Caco-2 (cell line): Measurements from ENCODE around the gene CCDC137. TPM values are rescaled to one million over a fixed set of nuclear protein-coding genes. Genes with fewer than 3 reads are reported as not detected.

Source experiments
- BruUV-seq: library from RNA; stranded (reverse); fragments of 400-500 nt; replicated peaks from 2 replicates; lab custom pipeline; 2021; lab: Mats Ljungman, UMichigan
- CTCF ChIA-PET: fragments of 300-600 bp; sonication (Branson Sonifier 250); formaldehyde crosslinking; loops from one replicate; lab custom pipeline; 2022; ENCODE audit warnings: antibody characterized with exemption; lab: Charles Lee
- POLR2A ChIA-PET: fragments of 300-600 bp; sonication (Branson Sonifier 250); formaldehyde crosslinking; loops from one replicate; lab custom pipeline; 2022; ENCODE audit warnings: antibody characterized with exemption; lab: Charles Lee
- DNase-seq, 2 experiments: peaks; one replicate each; pipeline versions ENCODE4 v3.0.0 to v3.0.0-alpha.2; 2020 to 2022
- H3K27me3 ChIP-seq: replicated peaks from 2 replicates; pipeline ENCODE4 v1.6.0; 2011; ENCODE audit warnings: low read length; ENCODE audit not compliant: control insufficient read depth, insufficient read depth
- H3K36me3 ChIP-seq: 2 replicates; pipeline ENCODE4 v1.5.1; 2011; ENCODE audit warnings: low read length; ENCODE audit not compliant: control insufficient read depth, insufficient read depth
- H3K4me1 ChIP-seq: fragments of 250-450 bp; sonication (Bioruptor Pico); 2 replicates; pipeline ENCODE4 v1.5.1; 2020; ENCODE audit warnings: mild to moderate bottlenecking
- H3K4me3 ChIP-seq: 2 replicates; pipeline ENCODE4 v1.5.1; 2011; ENCODE audit warnings: low read depth, mild to moderate bottlenecking, control low read depth, low read length
- H3K9me3 ChIP-seq: fragments of 250-450 bp; sonication (Bioruptor Pico); 2 replicates; pipeline ENCODE4 v1.5.1; 2020; ENCODE audit warnings: mild to moderate bottlenecking, moderate library complexity
- H3K27ac Mint-ChIP-seq: one replicate; pipeline ENCODE4 v1.8.0; 2022; ENCODE audit warnings: mixed read lengths; ENCODE audit not compliant: unreplicated experiment
- H3K27me3 Mint-ChIP-seq: one replicate; pipeline ENCODE4 v1.8.0; 2022; ENCODE audit warnings: mixed read lengths; ENCODE audit not compliant: insufficient read depth, unreplicated experiment
- H3K36me3 Mint-ChIP-seq: one replicate; pipeline ENCODE4 v1.8.0; 2022; ENCODE audit warnings: mild to moderate bottlenecking, mixed read lengths; ENCODE audit not compliant: insufficient read depth, unreplicated experiment
- H3K4me1 Mint-ChIP-seq: one replicate; pipeline ENCODE4 v1.8.0; 2022; ENCODE audit warnings: low read depth, mixed read lengths; ENCODE audit not compliant: unreplicated experiment
- H3K4me3 Mint-ChIP-seq: one replicate; pipeline ENCODE4 v1.8.0; 2022; ENCODE audit warnings: mild to moderate bottlenecking, moderate library complexity, mixed read lengths; ENCODE audit not compliant: unreplicated experiment
- H3K9me3 Mint-ChIP-seq: one replicate; pipeline ENCODE4 v1.8.0; 2022; ENCODE audit warnings: mixed read lengths; ENCODE audit not compliant: unreplicated experiment
- CTCF ChIP-seq, 2 experiments: fragments of 200-600 bp in 1 of 2; IDR thresholded peaks; 1 replicate in 1 of 2; 2 replicates in 1 of 2; pipeline versions ENCODE4 v1.5.1 to v1.8.0; 2011 to 2022; ENCODE audit warnings: antibody characterized with exemption in 1 of 2, control low read depth in 1 of 2, inconsistent platforms in 1 of 2, low read depth in 1 of 2, low read length in 1 of 2, mild to moderate bottlenecking in 1 of 2, moderate library complexity in 1 of 2; ENCODE audit not compliant: insufficient read depth in 1 of 2, severe bottlenecking in 1 of 2, unreplicated experiment in 1 of 2
- intact Hi-C: fragments of 100-400 bp; cut with micrococcal nuclease; formaldehyde crosslinking; loops from one replicate; pipeline ENCODE4 v1.10.0; 2022; ENCODE audit not compliant: unreplicated experiment
- total RNA-seq: library from RNA; stranded (reverse); gene quantifications from 2 replicates; pipeline ENCODE4 v1.2.3, GENCODE V29; 2022

Gene CCDC137
- total RNA-seq, 1 experiment from 2014 or later = 50.5 TPM

GRCh38 chr17:81685108-81685507, 18.6 kb downstream of the CCDC137 start:
- H3K4me3 ChIP-seq = peak overlapping the region; percentile 62
- no peak for TF ChIP-seq CTCF (IDR thresholded peaks at IDR 0.05; ENCODE audit: insufficient read depth in 1 of 2, low read depth in 1 of 2, low read length in 1 of 2, severe bottlenecking in 1 of 2, unreplicated experiment in 1 of 2)
- intact Hi-C loops = no loop called here
- peaks cover 7% of the 10 kb centered on the region for H3K36me3 ChIP-seq
- H3K27me3 Mint-ChIP-seq = no peaks in the 10 kb centered on the region
- no peaks in the 10 kb centered on the region for H3K27me3 ChIP-seq
- no peak for DNase-seq
- no peaks in the 10 kb centered on the region for H3K9me3 Mint-ChIP-seq
- no TSS peak for BruUV-seq
- peaks cover 49% of the 10 kb centered on the region for H3K36me3 Mint-ChIP-seq
- 0 out of 2 replicates have a peak, but pooled peaks cover 10% of the 10 kb centered on the region for H3K4me1 ChIP-seq
- H3K9me3 ChIP-seq = no peaks in the 10 kb centered on the region
- H3K4me3 Mint-ChIP-seq = peak overlapping the region; percentile 97
- H3K4me1 Mint-ChIP-seq = no peaks in the 10 kb centered on the region
- CTCF ChIA-PET = no interaction called here
- POLR2A ChIA-PET = no interaction called here
- peak overlapping the region; percentile 95 for H3K27ac Mint-ChIP-seq

- CTCF ChIA-PET = no interaction called here
- no peak overlapping the region for H3K27ac Mint-ChIP-seq
- no TSS peak for BruUV-seq
Observed at GRCh38 chr17:81686614-81687013, 20.1 kb downstream of the CCDC137 start.

GRCh38 chr17:81687770-81688541, 21.4 kb downstream of the CCDC137 start:
- Histone ChIP-seq H3K9me3 (no peaks in the 10 kb centered on the region), H3K36me3 (peaks cover 7% of the 10 kb centered on the region), H3K4me3 (no peak overlapping the region), H3K4me1 (0 out of 2 replicates have a peak, but pooled peaks cover 6% of the 10 kb centered on the region), H3K27me3 (no peaks in the 10 kb centered on the region)
- TF ChIP-seq CTCF (IDR thresholded peaks at IDR 0.05; ENCODE audit: insufficient read depth in 1 of 2, low read depth in 1 of 2, low read length in 1 of 2, severe bottlenecking in 1 of 2, unreplicated experiment in 1 of 2) = no peak
- ChIA-PET POLR2A (interaction anchor here (0.6 kb wide), 1 partner anchor 382 kb away, joined by 3 read pairs; no protein-coding TSS in a partner anchor), CTCF (no interaction called here)
- no peak overlapping the region for H3K4me3 Mint-ChIP-seq
- intact Hi-C loops = no loop called here
- BruUV-seq = no TSS peak
- H3K9me3 Mint-ChIP-seq = no peaks in the 10 kb centered on the region
- no peaks in the 10 kb centered on the region for H3K27me3 Mint-ChIP-seq
- no peak overlapping the region for H3K27ac Mint-ChIP-seq
- no peak for DNase-seq
- peaks cover 69% of the 10 kb centered on the region for H3K36me3 Mint-ChIP-seq
- no peaks in the 10 kb centered on the region for H3K4me1 Mint-ChIP-seq

More at GRCh38 chr17:81686614-81687013, 20.1 kb downstream of the CCDC137 start:
- Histone ChIP-seq H3K36me3 (peaks cover 7% of the 10 kb centered on the region), H3K4me1 (0 out of 2 replicates have a peak, but pooled peaks cover 10% of the 10 kb centered on the region), H3K4me3 (no peak overlapping the region), H3K27me3 (no peaks in the 10 kb centered on the region), H3K9me3 (no peaks in the 10 kb centered on the region)
- Mint-ChIP-seq H3K9me3 (no peaks in the 10 kb centered on the region), H3K4me1 (no peaks in the 10 kb centered on the region), H3K36me3 (peaks cover 60% of the 10 kb centered on the region), H3K4me3 (no peak overlapping the region), H3K27me3 (no peaks in the 10 kb centered on the region)
- no peak for TF ChIP-seq CTCF (IDR thresholded peaks at IDR 0.05; ENCODE audit: insufficient read depth in 1 of 2, low read depth in 1 of 2, low read length in 1 of 2, severe bottlenecking in 1 of 2, unreplicated experiment in 1 of 2)
- POLR2A ChIA-PET = no interaction called here
- intact Hi-C loops = no loop called here
- DNase-seq = no peak
